ENCODE results near the gene CA5B.
"Not testable (repeated sequence)": the region's sequence is repeated elsewhere in the genome, so short reads cannot be mapped to it uniquely, and the experiment has no call there.

DNA sequence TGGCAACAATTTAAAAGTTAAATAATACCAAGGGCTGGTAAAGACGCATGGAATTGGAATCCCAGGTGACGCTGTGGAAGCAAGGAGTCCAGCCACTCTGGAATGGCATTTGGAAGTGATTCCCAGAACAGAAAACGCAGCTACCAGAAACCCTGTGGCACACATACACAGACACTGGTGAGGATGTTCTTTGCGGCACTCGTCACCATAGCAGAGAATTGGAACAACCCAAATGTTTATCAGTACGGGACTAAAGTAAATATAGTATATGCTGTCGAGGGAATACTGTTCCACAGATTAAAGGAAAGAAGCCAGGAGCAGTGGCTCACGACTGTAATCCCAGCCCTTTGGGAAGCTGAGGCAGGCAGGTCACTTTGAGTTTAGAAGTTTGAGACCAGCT is 33.8 kb upstream of the CA5B start:
- TF ChIP-seq, protein P1, sequence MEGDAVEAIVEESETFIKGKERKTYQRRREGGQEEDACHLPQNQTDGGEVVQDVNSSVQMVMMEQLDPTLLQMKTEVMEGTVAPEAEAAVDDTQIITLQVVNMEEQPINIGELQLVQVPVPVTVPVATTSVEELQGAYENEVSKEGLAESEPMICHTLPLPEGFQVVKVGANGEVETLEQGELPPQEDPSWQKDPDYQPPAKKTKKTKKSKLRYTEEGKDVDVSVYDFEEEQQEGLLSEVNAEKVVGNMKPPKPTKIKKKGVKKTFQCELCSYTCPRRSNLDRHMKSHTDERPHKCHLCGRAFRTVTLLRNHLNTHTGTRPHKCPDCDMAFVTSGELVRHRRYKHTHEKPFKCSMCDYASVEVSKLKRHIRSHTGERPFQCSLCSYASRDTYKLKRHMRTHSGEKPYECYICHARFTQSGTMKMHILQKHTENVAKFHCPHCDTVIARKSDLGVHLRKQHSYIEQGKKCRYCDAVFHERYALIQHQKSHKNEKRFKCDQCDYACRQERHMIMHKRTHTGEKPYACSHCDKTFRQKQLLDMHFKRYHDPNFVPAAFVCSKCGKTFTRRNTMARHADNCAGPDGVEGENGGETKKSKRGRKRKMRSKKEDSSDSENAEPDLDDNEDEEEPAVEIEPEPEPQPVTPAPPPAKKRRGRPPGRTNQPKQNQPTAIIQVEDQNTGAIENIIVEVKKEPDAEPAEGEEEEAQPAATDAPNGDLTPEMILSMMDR (IDR thresholded peaks at IDR 0.05): not testable (repeated sequence)
- TF ChIP-seq POLR2A, POLR2AphosphoS5 (IDR thresholded peaks at IDR 0.05): not testable (repeated sequence)
